ENCODE results near the gene PTPRM. TPM values are rescaled to one million over a fixed set of nuclear protein-coding genes. Genes with fewer than 3 reads are reported as not detected.

The PTPRM gene
- total RNA-seq, 1 donor from 2014 or later: 104 TPM

DNA sequence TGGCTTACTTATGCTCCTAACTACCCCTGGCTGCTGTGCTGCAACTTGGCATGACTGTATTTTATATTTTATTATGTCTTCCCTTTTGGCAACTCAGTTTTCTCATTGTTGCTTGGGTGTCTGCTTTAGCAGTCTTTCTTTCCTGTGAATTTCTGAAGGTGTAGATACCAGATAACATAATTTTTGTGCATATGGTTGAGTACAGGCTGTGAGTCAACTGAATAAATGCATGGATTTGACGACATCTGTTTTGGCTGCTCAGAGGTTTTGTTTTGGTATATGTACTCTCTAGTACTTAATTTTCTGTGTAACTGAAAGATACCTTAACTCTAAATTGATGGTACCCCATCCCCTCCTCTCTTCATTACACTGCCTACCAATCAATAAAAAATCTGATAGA lies 303.1 kb downstream of the PTPRM start:
- no peak for DNase-seq

GRCh38 chr18:7870855-7871254 lies 303.7 kb downstream of the PTPRM start:
- DNase-seq: no peak

DNA sequence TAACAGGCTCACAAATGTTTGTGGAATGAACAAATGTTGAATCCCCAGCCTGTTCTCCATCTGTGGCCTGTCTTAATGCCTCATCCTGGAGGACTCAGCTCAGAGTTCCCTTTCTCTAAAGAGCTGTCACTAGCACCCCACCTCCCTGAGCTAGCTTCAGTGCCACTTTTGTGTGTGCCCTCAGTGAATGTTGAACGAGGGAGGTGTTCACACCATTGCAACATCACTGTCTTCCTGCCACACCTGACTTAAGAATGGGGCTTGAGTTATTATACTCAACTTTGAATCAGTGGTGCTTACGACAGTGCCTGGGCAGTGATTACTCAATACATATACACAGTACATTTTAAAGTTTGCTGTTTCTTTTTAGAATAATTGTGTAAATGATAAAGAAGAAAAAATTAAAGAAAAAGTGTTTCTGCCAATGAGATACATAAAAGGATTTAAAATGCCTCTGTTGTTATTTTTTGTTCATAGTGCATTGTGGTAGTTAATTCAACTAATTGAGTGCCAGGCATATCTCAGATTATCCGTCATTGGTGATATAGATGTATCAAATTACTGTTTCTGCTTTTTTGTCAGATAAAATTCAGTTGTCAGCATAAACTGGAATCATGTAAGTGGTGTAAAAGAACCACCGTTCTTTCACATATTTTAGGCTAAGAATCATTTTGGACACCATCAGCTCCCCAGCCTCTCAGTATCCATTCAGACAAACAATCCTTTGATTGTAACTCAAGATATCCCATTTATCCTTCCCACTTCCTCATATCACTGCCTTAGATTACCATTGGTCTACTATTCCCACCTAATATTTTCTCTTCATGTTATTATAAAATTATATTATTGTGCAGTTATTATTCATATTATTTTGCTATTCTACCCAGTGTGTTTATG lies 304.7 kb downstream of the PTPRM start:
- DNase-seq: no peak

GRCh38 chr18:7872569-7872968 lies 305.5 kb downstream of the PTPRM start:
- DNase-seq: peak; percentile 68

GRCh38 chr18:7873316-7873715 lies 306.2 kb downstream of the PTPRM start:
- no peak for DNase-seq

GRCh38 chr18:7876354-7877104 lies 309.4 kb downstream of the PTPRM start:
- no peak for DNase-seq

- peak; percentile 8 for DNase-seq
These were observed 310.5 kb downstream of the PTPRM start for GRCh38 chr18:7877609-7878008.

GRCh38 chr18:7878265-7879211 lies 311.4 kb downstream of the PTPRM start:
- peak; percentile 80 for DNase-seq

DNA sequence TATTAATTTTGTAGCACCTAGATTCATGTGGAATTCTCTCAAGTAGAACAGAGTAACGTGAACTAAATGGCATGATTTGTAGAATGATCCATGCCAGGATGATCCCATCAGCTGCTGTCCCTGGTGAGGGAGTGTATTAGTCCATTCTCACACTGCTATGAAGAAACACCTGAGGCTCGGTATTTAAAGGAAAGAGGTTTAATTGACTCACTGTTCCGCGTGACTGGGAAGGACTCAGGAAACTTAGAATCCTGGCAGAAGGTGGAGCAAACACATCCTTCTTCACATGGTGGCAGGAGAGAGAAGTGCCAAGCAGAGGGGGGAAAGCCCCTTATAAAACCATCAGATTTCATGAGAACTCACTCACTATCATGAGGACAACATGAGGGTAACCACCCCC lies 312.6 kb downstream of the PTPRM start:
- peak; percentile 24 for DNase-seq

DNA sequence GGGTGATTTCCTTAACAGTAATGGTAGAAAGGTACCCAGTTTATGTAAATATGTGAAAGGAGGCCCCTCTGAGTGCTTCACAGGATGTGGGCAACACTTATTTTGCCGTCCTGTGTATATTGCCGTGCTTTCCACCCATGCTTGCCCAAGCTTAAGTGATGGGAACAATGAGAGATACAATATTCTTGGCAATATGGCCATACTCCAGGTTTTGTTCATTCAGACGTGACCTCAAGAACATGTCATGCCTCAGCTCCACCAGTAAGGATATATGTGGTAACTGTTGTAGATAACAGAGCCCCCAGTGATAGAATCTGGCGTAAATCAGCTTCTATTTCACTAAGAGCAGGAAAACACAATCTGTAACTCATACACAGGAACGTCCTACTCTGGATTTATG lies 318.7 kb downstream of the PTPRM start:
- DNase-seq: no peak

DNA sequence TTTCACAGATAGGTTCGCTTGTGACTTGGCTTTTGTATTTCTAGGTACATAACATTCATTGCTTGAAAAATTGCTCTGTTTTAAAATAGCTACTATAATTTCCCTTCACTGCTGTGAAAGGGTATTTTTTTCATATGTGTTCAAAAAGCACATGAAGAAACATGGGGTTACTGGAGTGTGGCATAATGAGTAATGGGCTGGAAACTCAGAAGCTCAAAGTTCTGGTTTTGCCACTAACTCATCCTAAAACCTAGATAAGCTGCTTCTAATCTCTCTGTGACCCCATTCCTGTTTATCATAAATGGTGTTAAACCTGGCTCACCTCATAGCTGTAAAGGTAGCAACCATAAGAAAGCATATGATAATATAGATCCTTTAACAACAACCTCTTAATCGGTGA lies 319.3 kb downstream of the PTPRM start:
- DNase-seq: no peak

DNA sequence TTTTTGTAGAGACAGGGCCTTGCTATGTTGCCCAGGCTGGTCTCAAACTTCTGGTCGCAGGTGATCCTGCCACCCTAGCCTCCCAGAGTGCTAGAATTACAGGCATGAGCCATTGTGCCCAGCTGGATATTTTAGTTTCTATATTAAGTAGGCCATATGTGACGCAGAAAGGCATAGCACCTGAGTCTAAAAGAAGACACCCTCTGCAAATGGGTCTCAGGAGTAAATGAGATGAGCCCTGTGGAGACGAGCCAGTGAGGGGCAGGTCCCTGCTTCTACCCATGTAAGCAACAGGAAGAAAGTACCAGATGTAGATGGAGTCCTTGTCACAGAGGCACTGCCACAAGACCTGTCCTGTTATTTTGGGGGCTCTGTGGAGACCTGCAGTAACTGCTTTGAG lies 322.4 kb downstream of the PTPRM start:
- DNase-seq: no peak

DNA sequence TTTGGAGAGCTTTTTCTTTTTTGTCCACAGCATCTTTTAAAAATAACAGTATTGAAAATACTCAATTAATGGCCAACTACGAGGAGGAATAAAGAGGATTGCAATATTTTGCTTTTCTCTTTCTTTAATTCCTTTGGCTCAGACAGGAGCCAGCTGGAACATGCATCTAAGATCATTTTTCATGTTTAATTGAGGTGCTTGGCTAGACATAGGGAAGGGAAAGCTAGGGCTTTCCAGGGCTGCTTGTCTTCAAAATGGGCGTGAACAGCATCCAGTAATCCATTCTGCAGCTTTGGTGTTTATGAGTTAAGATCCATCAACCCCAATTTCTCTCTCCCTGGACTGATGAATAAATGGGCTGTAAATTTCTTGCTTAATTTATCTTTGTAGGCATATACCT lies 323.0 kb downstream of the PTPRM start:
- DNase-seq: no peak

DNA sequence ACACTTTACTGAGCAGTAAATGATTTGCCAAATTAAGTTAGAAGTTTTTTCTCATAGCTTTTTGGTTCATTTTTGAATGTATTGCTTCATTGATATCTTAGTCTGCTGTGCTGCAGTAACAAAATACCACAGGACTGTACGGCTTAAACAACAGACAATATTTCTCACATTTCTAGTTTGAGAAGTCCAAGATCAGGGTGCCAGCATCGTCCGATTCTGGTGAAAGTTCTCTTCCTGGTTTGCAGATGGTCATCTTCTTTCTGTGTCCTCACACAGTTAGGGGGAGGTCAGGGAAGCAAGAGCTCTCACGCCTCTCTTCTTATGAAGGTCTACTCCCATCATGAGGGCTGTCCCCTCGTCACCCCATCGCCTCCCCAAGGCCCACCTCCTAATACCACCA lies 325.4 kb downstream of the PTPRM start:
- no peak for DNase-seq

DNA sequence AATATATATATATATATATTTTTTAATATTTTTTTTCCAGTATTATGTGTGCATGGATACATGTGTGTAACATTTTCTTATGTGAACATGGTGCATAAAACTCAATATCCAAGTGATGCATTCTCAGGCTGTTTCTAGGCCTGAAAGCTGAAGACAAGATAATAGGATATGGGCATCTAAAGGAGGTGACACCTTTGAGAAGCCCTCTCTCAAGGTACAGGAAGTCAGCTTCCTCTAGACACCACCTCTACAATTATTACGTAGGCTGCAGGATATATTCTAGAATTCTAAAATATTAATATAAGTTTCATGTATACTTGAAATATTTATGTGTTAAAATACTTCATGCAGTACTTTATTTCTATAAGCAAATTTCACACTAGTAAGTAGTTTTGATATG lies 327.5 kb downstream of the PTPRM start:
- no peak for DNase-seq

- DNase-seq: no peak
These were observed 328.2 kb downstream of the PTPRM start for GRCh38 chr18:7895346-7895745.

- DNase-seq: no peak
These were observed 329.0 kb downstream of the PTPRM start for GRCh38 chr18:7896161-7896560.

GRCh38 chr18:7896805-7897518 lies 329.8 kb downstream of the PTPRM start:
- no peak for DNase-seq

GRCh38 chr18:7898181-7898580 lies 331.1 kb downstream of the PTPRM start:
- DNase-seq: no peak

GRCh38 chr18:7899078-7899477 lies 332.0 kb downstream of the PTPRM start:
- DNase-seq: no peak

- no peak for DNase-seq
These were observed 333.0 kb downstream of the PTPRM start for GRCh38 chr18:7900091-7900490.

DNA sequence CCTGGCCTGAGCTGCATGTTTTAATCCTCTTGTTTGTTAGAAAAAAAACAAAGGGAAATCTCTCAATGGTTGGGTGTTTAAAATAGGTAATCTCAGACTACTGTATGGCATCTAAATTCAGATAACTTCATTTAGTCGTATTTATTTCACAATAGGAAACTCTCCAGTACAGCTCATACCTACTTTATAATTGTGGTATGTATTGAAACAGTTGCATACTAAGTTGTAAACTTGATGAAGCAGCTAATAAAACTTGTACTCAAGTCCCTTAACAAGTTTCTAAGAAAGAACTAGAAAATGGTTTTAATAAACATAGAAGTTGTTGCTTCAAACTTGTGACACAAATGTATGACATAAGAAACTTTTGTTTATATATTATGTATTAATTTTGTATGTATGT lies 334.5 kb downstream of the PTPRM start:
- DNase-seq: no peak
